Fibroblast of the aortic adventitia (primary cell): ENCODE measurements around the gene SMAD7. TPM values are rescaled to one million over a fixed set of nuclear protein-coding genes. Genes with fewer than 3 reads are reported as not detected.

ENCODE experiments used
- DNase-seq: peaks from one replicate; pipeline ENCODE4 v3.0.0-alpha.2; 2010; ENCODE audit warnings: low read depth
- H3K4me3 ChIP-seq: 2 replicates; pipeline ENCODE4 v1.5.1; 2011; ENCODE audit warnings: low read depth, mild to moderate bottlenecking, control low read depth, low read length, moderate library complexity
- total RNA-seq: library from RNA; depleted of rRNA; stranded (reverse); fragments of >200 nt; gene quantifications from 2 replicates; pipeline ENCODE4 v1.2.3, GENCODE V29; 2012; ENCODE audit warnings: low replicate concordance
- TF ChIP-seq, protein P1 (sequence below): IDR thresholded peaks from 2 replicates; pipeline ENCODE4 v1.5.1; 2011; ENCODE audit warnings: mild to moderate bottlenecking, low read length, control low read depth, inconsistent platforms; ENCODE audit not compliant: insufficient read depth

Gene SMAD7
- total RNA-seq, 1 donor, result 27.2 TPM

- no peak for DNase-seq
- no peak overlapping the region for H3K4me3 ChIP-seq
- TF ChIP-seq, protein P1, sequence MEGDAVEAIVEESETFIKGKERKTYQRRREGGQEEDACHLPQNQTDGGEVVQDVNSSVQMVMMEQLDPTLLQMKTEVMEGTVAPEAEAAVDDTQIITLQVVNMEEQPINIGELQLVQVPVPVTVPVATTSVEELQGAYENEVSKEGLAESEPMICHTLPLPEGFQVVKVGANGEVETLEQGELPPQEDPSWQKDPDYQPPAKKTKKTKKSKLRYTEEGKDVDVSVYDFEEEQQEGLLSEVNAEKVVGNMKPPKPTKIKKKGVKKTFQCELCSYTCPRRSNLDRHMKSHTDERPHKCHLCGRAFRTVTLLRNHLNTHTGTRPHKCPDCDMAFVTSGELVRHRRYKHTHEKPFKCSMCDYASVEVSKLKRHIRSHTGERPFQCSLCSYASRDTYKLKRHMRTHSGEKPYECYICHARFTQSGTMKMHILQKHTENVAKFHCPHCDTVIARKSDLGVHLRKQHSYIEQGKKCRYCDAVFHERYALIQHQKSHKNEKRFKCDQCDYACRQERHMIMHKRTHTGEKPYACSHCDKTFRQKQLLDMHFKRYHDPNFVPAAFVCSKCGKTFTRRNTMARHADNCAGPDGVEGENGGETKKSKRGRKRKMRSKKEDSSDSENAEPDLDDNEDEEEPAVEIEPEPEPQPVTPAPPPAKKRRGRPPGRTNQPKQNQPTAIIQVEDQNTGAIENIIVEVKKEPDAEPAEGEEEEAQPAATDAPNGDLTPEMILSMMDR, result no peak
Observed at GRCh38 chr18:48885266-48885923, 65.4 kb downstream of the SMAD7 start.

GRCh38 chr18:48884771-48885170 is 66.0 kb downstream of the SMAD7 start:
- H3K4me3 ChIP-seq, result no peak overlapping the region
- DNase-seq, result no peak
- TF ChIP-seq, protein P1, result no peak

- no peak for DNase-seq
- no peak overlapping the region for H3K4me3 ChIP-seq
- TF ChIP-seq, protein P1, result no peak
Observed at GRCh38 chr18:48884306-48884705, 66.5 kb downstream of the SMAD7 start.

DNA sequence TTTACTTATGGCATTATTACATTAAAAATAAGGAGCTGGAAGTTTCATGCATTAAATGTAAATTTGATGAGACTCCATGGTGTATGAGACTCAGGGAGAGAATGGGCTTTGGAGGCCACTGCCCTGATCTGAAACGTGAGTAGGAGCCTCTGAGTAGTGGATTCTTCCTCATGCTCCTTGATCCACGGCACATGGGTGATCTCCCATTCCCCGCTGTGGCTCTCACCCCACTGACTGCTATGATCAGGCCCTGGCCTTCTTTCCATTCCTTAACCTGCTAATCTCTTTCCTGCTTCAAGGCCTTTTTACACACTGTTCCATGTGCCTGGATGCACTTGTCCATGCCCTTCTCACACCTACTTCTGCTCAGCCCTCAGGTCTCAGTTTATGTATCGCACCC is 68.4 kb downstream of the SMAD7 start:
- TF ChIP-seq, protein P1, result no peak
- no peak overlapping the region for H3K4me3 ChIP-seq
- no peak for DNase-seq

DNA sequence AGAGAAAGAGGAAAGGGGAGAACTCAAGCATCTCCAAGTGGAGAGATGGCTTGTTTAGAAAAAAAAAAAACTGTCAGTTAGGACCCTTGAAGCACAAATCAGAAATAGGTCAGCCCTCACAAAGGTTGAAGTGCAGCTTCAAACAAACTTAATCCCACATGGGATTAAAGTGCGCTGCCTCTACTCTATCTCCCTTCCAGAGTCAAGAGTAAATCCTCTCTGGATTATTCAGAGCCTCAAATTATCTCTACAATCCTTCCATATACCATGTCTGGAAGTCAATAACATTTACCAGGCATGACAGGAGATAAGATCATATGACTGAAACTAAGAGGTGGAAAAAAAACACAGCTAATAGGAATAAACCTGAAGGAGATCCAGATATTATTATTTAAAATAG is 69.8 kb downstream of the SMAD7 start:
- TF ChIP-seq, protein P1, result no peak

GRCh38 chr18:48879008-48879431 is 71.7 kb downstream of the SMAD7 start:
- DNase-seq, result no peak
- H3K4me3 ChIP-seq, result no peak overlapping the region
- TF ChIP-seq, protein P1, result no peak

More for the DNA sequence above, 69.8 kb downstream of the SMAD7 start:
- no peak overlapping the region for H3K4me3 ChIP-seq
- DNase-seq, result no peak

DNA sequence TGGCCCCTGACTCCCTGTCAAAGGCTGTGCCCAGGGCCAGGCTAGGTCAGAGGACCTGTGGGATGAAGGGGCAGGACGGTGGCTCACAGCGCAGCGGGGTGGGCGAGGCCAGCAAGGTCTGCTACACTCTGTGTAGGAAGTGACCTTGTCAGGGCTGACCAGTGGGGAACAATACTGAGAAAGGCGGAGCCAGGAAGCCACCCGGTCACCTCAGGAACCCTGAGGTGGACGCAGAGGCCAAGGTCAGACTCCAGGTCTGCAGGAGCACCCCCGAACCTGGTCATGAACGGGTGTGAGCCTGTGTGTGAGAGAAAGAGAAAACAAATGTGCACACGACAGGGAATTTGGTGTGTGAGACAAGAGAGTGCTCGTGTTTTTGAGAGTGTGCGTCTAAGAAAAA is 72.3 kb downstream of the SMAD7 start:
- no peak overlapping the region for H3K4me3 ChIP-seq
- DNase-seq, result no peak
- TF ChIP-seq, protein P1, result no peak
